NCI-H146 (cell line): Measurements from ENCODE around the gene WNK1.
"Not testable (repeated sequence)": the region's sequence is repeated elsewhere in the genome, so short reads cannot be mapped to it uniquely, and the experiment has no call there.

Experiments used
- DNase-seq: peaks from one replicate; lab custom pipeline; 2025; lab: John Stamatoyannopoulos, UW

Gene WNK1

DNA sequence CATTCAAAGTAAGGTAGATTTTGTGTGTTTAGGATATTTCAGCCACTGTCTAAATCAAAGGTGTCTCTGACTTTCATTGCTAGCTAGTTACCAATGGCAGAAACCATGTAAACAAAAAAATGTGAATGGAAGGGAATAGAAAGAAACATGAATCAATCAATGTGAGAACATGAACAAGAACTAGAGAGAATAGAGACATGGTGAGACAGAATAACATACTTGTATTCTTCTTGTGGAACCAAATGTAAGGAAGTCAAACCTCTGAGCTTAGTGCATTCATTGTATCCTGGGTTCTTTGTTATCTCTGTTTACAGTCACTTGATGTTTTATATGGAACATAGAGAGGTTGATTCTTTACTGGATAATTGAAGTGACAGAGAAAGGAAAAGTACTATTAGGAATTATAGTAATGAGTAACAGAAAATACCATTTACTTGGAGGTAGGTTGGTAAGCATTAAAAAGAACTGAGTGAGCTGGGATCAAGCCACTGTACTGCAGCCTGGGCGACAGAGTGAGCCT is 2.6 kb upstream of the WNK1 start:
- peak; percentile 39 for DNase-seq

DNA sequence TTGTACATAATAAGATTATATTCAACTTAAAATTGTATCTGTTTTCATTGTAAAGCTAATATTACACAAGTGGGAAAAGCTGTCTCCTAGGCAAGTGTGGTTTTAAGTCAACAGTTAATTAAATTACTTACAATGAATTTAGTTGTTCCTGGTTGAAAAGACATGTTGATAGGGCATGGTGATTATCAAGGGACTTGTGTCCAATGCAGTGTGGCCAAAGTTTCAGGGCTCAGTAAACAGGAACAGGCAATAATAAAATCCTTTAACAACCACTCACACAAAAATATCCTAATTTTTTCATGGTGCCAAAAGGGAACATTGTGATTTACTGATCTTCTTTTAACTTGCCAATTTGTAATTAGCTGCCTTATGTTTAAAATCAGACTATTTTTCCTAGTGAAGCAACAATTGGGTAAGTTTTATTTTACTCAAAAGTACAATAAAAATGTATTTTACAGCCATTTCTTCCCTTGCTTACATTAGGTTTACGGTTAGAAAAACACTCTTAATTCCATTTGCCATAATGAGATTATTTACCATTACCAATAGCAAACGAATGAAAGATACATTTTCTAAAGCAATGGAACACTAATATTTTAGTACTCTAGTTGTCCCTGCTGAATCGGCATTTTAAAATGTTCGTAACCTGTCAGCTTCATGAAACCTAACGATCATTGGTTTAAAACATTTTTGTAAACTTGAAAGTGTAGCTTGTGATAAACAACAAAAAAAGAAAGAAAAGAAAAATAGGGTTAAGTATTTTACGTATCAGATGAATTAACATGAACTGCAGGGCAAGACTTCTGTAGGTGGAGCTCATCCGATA is 1.8 kb upstream of the WNK1 start:
- peak; percentile 12 for DNase-seq

DNA sequence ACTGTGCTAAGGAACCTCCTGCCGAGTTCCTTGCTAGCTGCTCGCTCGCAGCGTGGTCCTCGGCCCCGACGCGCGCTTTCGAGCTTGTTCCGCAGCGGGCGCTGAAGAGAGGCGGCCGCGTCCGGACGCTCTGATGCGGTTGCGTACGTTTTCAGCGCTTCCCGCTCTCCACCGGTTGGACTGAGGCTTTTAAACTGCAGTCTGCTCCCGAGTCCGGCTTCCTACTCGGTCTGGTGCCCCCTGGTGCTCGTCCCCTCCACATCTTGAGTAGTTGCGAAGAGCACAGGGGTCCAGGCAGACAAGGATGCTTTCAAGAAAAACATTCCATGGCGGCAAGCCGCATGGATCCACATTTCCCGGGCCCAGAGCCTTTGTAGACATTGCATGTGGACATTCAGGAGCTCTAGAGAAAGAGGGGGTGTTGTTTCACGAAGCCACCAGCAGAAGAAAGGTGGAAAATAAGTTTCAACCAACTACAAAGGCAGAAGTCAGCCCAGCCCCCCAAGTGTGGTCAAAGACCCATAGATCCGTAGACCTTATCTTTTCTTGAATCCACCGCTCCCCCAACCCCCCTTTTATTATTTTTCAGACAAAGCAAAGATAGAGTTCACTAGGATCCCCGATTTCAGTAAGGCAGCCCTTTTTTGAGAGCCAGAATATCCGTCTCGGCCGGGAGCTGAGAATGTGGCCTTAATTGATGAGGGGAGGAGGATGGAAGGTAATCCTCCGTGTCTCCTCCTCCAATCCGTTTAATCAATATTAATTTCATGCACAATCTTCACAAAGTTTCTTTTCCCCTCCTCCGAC is 984 bp upstream of the WNK1 start:
- DNase-seq, result peak; percentile 98

DNA sequence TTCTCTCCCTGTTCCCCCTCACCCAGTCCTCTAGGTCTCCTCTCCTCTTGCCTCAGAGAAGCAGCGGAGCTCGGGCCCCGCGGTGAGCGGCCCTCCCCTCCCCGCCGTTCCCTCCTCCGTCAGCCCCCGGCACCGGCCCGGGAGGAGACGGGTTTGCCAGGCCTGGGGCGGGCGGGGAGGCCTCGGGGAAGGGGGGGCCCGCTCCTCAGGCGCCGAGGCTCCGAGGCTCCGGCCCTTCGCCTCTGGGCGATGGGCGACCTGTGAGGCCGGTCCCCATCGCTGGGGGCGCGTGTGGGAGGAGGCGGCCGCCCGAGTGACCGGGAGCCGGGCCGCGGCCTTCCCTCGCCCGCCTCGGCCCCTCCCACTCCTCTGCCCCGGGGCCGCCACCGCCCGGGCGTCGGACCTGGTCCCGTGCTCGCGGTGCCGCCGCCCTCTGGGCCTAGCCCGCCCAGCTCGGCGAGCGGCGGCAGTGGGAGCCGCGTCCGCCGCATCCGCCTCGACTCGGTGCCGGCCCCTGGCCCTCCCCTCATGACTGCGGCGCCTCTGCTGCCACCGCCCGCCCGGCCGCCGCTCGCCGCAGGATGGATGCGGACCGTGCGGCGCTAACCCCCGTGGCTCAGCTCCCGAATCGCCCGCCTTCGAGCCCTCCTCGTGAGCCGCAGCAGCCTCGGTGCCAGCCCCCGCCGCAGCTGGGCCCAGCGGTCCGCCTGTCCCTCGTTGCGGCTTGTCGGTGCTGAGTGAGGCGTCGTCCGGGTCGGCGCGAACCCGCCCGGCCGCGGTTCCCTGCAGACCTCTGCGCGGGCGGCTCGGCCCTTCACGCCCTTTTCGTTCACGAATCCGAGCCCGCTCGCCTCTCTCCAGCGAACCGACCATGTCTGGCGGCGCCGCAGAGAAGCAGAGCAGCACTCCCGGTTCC is 574 bp downstream of the WNK1 start:
- peak; percentile 73 for DNase-seq

DNA sequence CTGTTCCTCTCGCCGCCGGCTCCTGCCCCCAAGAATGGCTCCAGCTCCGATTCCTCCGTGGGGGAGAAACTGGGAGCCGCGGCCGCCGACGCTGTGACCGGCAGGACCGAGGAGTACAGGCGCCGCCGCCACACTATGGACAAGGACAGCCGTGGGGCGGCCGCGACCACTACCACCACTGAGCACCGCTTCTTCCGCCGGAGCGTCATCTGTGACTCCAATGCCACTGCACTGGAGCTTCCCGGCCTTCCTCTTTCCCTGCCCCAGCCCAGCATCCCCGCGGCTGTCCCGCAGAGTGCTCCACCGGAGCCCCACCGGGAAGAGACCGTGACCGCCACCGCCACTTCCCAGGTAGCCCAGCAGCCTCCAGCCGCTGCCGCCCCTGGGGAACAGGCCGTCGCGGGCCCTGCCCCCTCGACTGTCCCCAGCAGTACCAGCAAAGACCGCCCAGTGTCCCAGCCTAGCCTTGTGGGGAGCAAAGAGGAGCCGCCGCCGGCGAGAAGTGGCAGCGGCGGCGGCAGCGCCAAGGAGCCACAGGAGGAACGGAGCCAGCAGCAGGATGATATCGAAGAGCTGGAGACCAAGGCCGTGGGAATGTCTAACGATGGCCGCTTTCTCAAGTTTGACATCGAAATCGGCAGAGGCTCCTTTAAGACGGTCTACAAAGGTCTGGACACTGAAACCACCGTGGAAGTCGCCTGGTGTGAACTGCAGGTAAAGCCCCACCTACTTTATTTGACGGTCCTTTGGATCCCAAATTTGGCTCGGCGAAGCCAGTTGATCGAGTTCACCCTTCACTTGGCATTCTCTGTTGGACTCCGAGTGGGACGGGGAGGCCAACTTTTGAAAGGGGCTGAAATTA is 1.5 kb downstream of the WNK1 start:
- DNase-seq, result peak; percentile 47

DNA sequence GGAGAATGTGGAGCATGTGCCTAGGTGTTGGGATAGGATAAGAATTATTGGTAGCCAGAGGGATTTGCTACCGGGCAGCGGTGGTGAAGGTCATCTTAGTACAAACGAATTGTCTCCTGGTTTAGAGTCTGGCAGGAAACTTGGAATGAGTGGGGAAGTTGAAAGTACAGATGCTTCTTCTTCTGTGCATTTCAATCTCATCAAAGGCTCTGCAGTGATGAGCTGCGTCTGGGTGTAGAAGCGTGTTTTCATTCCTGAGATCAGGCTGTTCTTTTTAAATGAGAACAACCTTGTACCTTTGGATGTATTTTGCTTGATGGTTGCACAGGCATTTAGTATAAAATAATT is 2.1 kb downstream of the WNK1 start:
- DNase-seq, result no peak

DNA sequence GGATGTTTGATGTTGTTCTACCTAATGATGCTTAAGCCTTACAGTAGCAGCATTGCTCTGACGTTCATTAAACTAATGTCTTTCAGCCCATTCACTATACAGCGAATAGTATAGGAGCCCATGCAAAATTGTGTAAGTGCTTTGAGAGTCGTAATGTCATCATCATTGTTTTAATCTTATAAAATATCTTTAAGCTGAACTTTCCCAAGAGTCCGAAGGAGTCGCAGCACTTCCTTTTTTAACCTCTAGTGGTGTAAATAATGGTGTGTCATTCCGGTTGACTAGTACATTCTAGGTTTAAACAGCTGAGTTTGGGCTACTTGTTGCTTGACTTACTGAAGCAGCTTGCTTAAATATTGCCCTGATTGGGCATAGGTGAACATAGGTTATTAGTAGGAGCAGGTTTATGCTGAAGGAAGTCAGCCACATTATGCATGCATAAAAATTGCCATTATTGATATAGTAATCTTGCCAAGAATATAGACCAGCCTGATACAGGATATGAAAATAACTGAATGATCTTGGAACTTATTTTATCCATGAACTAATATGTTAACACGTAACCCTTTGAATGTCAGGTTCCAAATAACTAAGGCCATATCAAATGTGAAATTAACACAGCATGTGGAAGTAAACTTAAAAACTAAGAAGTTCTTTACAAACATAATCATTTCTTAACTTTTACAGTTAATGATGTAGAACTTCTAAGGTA is 2.6 kb downstream of the WNK1 start:
- peak; percentile 19 for DNase-seq

DNA sequence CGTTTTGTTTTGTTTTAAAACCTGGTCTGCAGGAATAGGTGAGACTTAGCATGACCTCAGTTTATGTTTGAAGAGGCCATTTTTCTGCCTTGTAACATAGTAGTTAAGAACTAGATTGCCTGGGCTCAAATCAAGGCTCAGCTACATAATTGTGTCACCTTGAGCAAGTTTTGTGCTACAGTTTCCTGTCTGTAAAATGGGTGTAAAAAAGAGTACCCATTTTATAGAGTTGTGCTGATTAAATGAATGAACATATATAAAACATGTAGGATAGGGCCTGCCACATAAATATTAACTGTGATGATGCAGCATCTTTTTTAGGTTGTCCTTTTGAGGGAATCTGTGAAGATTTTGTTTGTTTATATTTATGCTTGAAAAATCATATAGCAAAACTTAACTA is 7.2 kb downstream of the WNK1 start:
- no peak for DNase-seq

DNA sequence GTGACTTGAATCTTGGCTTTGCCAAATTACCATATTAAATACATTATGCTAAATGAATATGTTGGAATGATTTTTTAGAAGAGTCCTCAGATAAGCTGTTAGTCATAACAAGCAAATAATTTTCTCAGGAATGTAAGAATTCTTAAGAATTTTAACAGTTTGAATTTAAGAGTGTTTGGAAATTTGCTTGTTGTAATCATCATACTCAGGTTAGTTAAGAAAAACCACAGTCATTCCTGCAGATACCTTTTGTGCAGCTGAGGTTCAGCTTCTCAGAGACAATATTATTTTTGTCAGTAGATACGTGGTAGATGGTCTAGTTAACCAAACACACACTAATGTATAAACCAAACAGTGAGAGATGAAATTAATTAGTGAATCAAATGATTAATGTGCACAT is 8.9 kb downstream of the WNK1 start:
- no peak for DNase-seq

DNA sequence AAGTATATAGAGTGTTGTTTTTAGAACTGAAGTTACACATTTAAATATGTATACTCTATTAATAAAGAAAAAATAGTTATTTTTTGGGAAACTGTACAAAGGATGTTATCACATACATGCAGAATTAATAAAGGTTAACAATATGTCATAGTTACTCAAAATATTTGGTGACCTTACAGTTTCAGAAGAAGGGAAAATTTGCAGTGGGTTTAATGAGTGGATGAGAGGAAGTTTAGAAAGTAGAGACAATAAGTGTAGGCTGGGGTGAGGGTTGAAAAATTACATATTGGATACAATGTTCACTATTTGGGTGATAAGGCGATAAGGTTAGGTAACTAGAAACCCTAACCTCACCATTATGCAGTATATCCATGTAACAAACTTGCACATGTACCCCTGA is 13.5 kb downstream of the WNK1 start:
- DNase-seq, result no peak

DNA sequence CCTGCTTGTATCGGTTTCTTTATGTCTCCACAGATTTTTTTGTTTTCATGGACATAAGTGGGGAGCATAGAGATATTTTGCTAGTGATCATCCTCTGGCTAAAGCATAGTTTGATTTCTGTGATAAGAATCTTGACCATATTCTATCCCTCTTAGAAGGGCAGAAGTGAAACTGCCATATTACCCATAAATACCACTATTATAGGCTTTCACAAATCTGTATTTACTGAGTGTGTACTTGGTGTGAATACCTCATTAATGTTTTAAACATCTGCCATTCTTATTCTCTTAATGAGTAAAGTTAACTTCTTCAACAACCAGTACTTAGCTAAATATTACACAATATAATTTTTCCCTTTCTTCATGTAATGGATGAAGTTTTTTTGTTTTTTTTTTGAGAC is 16.1 kb downstream of the WNK1 start:
- no peak for DNase-seq

DNA sequence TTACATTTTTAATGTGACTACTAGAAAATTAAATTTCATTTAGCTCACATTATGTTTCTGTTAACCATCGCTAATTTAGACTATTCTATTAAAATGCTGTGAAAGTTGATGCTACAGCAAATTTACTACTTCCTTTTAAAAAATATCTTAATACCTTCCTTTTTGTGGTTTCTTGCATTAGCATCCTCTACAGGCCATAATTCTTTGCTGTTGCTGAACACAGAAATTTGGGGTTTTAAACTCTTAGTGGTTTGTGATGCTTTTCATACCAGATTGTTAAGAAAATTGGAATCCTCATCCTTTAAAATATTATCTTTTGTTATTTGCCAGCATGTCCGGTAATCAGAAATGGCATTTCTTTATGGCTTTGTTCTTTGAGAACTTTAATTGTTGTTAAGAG is 18.1 kb downstream of the WNK1 start:
- no peak for DNase-seq

DNA sequence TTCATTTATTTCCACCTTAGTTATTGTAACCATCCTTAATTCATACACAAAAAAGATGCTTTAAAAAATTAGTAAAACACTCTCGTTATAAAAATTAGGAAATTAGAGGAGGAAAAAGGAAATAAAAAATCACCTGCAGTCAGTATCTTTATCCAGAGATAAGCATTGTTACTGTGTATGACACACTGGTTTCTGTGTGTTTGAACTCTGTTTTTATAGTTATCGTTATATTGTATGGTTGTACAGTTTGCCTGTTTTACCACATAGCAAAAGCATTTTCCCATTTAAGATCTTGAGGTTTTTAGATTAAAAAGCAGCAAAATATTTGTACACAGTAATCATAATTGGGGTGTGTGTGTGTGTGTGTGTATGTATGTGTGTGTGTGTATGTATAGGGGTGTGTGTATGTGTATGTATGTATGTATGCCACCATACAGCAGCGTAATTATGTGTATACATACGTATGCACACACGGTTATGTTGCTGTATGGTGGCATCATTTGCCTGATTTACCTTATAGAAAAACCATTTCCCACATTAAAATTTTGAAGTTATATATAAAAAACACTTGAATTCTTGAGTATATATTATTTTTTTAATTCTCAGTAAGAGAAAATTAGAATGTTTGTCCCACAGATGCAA is 19.8 kb downstream of the WNK1 start:
- DNase-seq, result no peak

DNA sequence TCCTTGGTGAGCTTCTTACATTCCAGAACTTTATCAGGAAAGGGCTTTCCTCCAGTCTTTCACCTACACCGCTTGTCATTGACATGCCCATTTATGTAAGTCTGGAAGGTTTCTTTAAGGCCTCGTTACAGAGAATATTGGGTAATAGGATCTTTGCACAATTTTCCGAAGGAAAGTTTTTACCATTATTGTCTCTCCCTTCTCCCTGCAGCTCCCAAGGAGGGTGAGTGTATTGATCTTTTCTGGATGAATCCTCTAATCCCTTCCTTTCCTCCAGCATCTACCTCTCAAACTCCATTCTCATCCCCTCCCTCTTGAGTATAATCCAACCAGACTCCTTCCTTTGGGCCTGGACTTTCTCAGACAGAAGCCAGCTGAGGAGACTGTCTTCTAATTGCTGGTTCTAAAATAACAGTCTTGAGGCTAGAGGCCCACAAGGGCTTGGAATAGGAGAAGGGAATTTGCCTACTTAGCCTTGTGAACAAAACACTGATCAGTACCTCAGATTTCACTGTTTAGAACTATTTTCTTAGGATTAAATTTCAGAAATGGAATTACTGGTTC is 21.8 kb downstream of the WNK1 start:
- no peak for DNase-seq

DNA sequence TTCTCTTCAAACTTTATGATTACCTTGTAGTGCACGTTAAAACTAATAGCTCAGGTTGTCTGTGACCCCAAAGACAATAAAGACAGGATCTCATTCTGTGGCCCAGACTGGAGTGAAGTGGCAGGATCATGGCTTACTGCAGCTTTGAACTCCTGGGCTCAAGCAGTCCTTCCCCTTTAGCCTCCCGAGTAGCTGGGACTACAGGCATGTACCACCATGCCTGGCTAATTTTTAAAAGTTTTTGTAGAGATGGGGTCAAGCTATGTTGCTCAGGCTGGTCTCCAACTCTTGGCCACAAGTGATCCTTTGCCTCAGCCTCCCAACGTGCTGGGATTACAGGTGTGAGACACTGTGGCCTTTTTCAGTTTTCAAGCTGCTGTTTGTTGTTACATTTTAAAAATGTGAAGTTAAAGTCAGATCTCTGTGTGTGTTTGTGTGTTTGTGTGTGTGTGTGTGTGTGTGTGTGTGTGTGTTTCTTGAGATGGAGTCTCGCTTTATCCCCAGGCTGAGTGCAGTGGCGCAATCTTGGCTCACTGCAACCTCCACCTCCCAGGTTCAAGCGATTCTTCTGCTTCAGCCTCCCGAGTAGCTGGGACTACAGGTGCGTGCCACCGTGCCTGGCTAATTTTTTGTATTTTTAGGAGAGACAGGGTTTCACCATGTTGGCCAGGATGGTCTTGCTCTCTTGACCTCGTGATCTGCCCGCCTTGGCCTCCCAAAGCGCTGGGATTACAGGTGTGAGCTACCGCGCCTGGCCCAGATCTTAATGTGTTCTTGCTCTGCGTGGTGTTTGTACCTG is 23.8 kb downstream of the WNK1 start:
- DNase-seq, result not testable (repeated sequence)

DNA sequence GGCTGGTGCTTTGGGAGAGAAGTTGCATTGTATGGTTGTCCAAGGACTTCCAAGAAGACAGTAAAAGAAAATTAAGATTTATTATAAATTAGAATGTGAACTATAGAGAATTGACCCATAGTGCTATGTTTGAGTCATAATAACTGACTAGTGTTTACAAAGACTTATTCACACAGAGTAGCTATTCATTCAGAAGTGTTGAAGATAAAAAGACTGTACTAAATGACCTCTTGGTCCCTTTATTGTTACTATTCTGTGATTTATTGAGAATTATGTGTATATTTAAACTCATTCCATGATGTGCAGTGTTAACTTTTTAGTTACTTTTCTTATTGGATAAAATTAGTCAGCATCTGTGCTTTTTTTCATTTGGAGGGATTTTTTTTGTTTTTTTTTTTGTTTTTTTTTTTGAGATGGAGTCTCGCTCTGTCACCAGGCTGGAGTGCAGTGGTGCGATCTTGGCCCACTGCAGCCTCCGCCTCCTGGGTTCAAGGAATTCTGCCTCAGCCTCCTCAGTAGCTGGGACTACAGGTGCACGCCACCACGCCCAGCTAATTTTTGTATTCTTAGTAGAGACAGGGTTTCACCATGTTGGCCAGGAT is 24.5 kb downstream of the WNK1 start:
- DNase-seq, result not testable (repeated sequence)

DNA sequence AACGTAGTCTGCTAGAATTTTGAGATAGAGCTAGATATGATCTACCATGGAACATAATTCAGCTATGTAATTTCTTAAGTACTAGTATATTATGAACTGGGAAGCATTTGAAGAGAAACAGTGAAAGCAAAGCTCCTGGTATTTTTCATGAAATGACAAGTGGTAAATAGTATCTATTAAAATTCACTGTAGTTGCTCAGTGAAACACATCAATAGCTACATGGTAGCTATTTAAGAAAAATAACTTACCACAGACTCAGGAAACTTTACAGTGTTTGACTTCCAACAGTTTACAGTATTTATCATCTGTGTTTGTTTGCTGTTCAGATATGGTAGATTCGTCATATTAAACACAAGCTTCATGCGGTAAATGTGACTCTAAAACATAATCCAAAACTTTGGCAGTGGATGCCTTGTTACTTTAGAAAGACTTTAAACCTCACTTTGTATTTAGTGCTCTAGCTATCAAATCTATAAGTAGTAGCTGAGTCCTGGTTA is 25.2 kb downstream of the WNK1 start:
- DNase-seq, result no peak

DNA sequence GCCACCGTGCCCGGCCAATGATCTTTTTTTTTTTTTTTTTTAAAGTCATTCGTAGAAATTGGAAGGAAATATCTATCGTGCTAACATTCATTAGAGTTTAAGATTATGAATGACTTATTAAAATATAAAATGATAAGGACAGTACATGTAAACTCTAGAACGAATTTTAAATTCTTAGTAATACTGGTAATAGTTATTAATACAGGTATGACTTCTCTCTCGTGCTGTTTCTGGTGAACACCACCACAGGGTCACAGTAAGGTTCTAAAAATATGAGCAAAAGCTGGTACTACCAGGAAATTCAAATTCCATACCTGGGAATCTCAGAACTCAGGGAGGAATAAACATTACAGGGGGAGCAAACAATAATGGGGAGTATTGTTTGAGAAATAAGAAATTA is 26.2 kb downstream of the WNK1 start:
- no peak for DNase-seq
